Activated CD8-positive, alpha-beta memory T cell treated with anti-CD3 and anti-CD28 coated beads, Interleukin-2, amount 10 ng/mL, durations not matched to agents 7 days and 5 days (primary cell): ENCODE measurements around the gene EOLA2. TPM values are rescaled to one million over a fixed set of nuclear protein-coding genes. Genes with fewer than 3 reads are reported as not detected.

ENCODE experiments used
- total RNA-seq, 2 experiments: library from RNA; stranded (reverse); gene quantifications; one replicate each; pipeline ENCODE4 v1.2.3, GENCODE V29; 2021

The EOLA2 gene
- total RNA-seq, 2 experiments from 2014 or later = 53.4 to 73.7 TPM

Other genes starting within 250 kb of the EOLA2 start
- gene MAGEA11, start 226.4 kb downstream of the EOLA2 start, total RNA-seq = not detected
- under 1 TPM; 0.61 to 0.80 TPM for gene HSFX1, start 164.4 kb downstream of the EOLA2 start, total RNA-seq
- not detected for gene MAGEA9, start 156.6 kb downstream of the EOLA2 start, total RNA-seq
- not detected for gene MAGEA8, start 57.3 kb downstream of the EOLA2 start, total RNA-seq
- under 1 TPM in 1 of 2 experiments, not detected in 1; 0.37 TPM for gene HSFX4, start 8.9 kb downstream of the EOLA2 start, total RNA-seq